ENCODE measurements around the gene FAM72C. TPM values are rescaled to one million over a fixed set of nuclear protein-coding genes. Genes with fewer than 3 reads are reported as not detected.
"Not testable (repeated sequence)": the region's sequence is repeated elsewhere in the genome, so short reads cannot be mapped to it uniquely, and the experiment has no call there.

FAM72C gene
- total RNA-seq, 1 donor: 0.36 TPM

- DNase-seq (ENCODE audit: insufficient read length, low spot score, missing footprints); H3K79me2 ChIP-seq (ENCODE audit: insufficient read depth, low read length); H4K20me1 ChIP-seq (ENCODE audit: insufficient read depth, low read length); H3K36me3 ChIP-seq (ENCODE audit: insufficient read depth, low read length); H3K4me3 ChIP-seq (ENCODE audit: insufficient read depth, low read length); H3K27ac ChIP-seq (ENCODE audit: low read depth, low read length); H3K4me1 ChIP-seq (ENCODE audit: insufficient read depth, low read length); H3K9me3 ChIP-seq (ENCODE audit: low read depth, low read length); H3K4me2 ChIP-seq (ENCODE audit: insufficient read depth, low read length); H3K27me3 ChIP-seq (ENCODE audit: insufficient read depth, low read length); H2AFZ ChIP-seq (ENCODE audit: low read length): not testable (repeated sequence)
These were observed 17.0 kb upstream of the FAM72C start for GRCh38 chr1:143988602-143989426.

- not testable (repeated sequence) for H3K4me1 ChIP-seq (ENCODE audit: insufficient read depth, low read length); H3K9me3 ChIP-seq (ENCODE audit: low read depth, low read length); H3K27me3 ChIP-seq (ENCODE audit: insufficient read depth, low read length); H3K79me2 ChIP-seq (ENCODE audit: insufficient read depth, low read length); H3K27ac ChIP-seq (ENCODE audit: low read depth, low read length); H3K4me3 ChIP-seq (ENCODE audit: insufficient read depth, low read length); H4K20me1 ChIP-seq (ENCODE audit: insufficient read depth, low read length); H2AFZ ChIP-seq (ENCODE audit: low read length); DNase-seq (ENCODE audit: insufficient read length, low spot score, missing footprints); H3K4me2 ChIP-seq (ENCODE audit: insufficient read depth, low read length); H3K36me3 ChIP-seq (ENCODE audit: insufficient read depth, low read length)
These were observed 16.1 kb upstream of the FAM72C start for GRCh38 chr1:143987868-143988267.

GRCh38 chr1:143984721-143985473 is 13.1 kb upstream of the FAM72C start:
- H3K4me1 ChIP-seq (ENCODE audit: insufficient read depth, low read length); H2AFZ ChIP-seq (ENCODE audit: low read length); H3K4me3 ChIP-seq (ENCODE audit: insufficient read depth, low read length); H3K79me2 ChIP-seq (ENCODE audit: insufficient read depth, low read length); H3K36me3 ChIP-seq (ENCODE audit: insufficient read depth, low read length); H4K20me1 ChIP-seq (ENCODE audit: insufficient read depth, low read length); H3K27me3 ChIP-seq (ENCODE audit: insufficient read depth, low read length); H3K27ac ChIP-seq (ENCODE audit: low read depth, low read length); DNase-seq (ENCODE audit: insufficient read length, low spot score, missing footprints); H3K9me3 ChIP-seq (ENCODE audit: low read depth, low read length); H3K4me2 ChIP-seq (ENCODE audit: insufficient read depth, low read length): not testable (repeated sequence)

- H3K9me3 ChIP-seq (ENCODE audit: low read depth, low read length); H3K4me3 ChIP-seq (ENCODE audit: insufficient read depth, low read length); H3K27ac ChIP-seq (ENCODE audit: low read depth, low read length): not testable (repeated sequence)
These were observed 2.6 kb upstream of the FAM72C start for GRCh38 chr1:143974416-143974815.

GRCh38 chr1:143973876-143974414 is 2.2 kb upstream of the FAM72C start:
- H3K27me3 ChIP-seq (ENCODE audit: insufficient read depth, low read length); H3K27ac ChIP-seq (ENCODE audit: low read depth, low read length); H3K4me3 ChIP-seq (ENCODE audit: insufficient read depth, low read length); H3K4me2 ChIP-seq (ENCODE audit: insufficient read depth, low read length); H3K79me2 ChIP-seq (ENCODE audit: insufficient read depth, low read length); H3K4me1 ChIP-seq (ENCODE audit: insufficient read depth, low read length); H3K36me3 ChIP-seq (ENCODE audit: insufficient read depth, low read length); H2AFZ ChIP-seq (ENCODE audit: low read length); DNase-seq (ENCODE audit: insufficient read length, low spot score, missing footprints); H3K9me3 ChIP-seq (ENCODE audit: low read depth, low read length); H4K20me1 ChIP-seq (ENCODE audit: insufficient read depth, low read length): not testable (repeated sequence)

More at GRCh38 chr1:143974416-143974815, 2.6 kb upstream of the FAM72C start:
- not testable (repeated sequence) for H3K79me2 ChIP-seq (ENCODE audit: insufficient read depth, low read length); H3K36me3 ChIP-seq (ENCODE audit: insufficient read depth, low read length); H4K20me1 ChIP-seq (ENCODE audit: insufficient read depth, low read length); H3K4me2 ChIP-seq (ENCODE audit: insufficient read depth, low read length); H2AFZ ChIP-seq (ENCODE audit: low read length); H3K4me1 ChIP-seq (ENCODE audit: insufficient read depth, low read length); DNase-seq (ENCODE audit: insufficient read length, low spot score, missing footprints); H3K27me3 ChIP-seq (ENCODE audit: insufficient read depth, low read length)

GRCh38 chr1:143972753-143973326 is 1.1 kb upstream of the FAM72C start:
- H4K20me1 ChIP-seq (ENCODE audit: insufficient read depth, low read length); H3K27me3 ChIP-seq (ENCODE audit: insufficient read depth, low read length); H3K27ac ChIP-seq (ENCODE audit: low read depth, low read length); H3K79me2 ChIP-seq (ENCODE audit: insufficient read depth, low read length); H3K4me2 ChIP-seq (ENCODE audit: insufficient read depth, low read length); DNase-seq (ENCODE audit: insufficient read length, low spot score, missing footprints); H3K4me1 ChIP-seq (ENCODE audit: insufficient read depth, low read length); H2AFZ ChIP-seq (ENCODE audit: low read length); H3K4me3 ChIP-seq (ENCODE audit: insufficient read depth, low read length); H3K36me3 ChIP-seq (ENCODE audit: insufficient read depth, low read length); H3K9me3 ChIP-seq (ENCODE audit: low read depth, low read length): not testable (repeated sequence)

- not testable (repeated sequence) for H3K4me3 ChIP-seq (ENCODE audit: insufficient read depth, low read length); H3K36me3 ChIP-seq (ENCODE audit: insufficient read depth, low read length); H3K79me2 ChIP-seq (ENCODE audit: insufficient read depth, low read length); DNase-seq (ENCODE audit: insufficient read length, low spot score, missing footprints); H3K27ac ChIP-seq (ENCODE audit: low read depth, low read length); H3K4me2 ChIP-seq (ENCODE audit: insufficient read depth, low read length); H3K9me3 ChIP-seq (ENCODE audit: low read depth, low read length); H3K4me1 ChIP-seq (ENCODE audit: insufficient read depth, low read length); H3K27me3 ChIP-seq (ENCODE audit: insufficient read depth, low read length); H2AFZ ChIP-seq (ENCODE audit: low read length); H4K20me1 ChIP-seq (ENCODE audit: insufficient read depth, low read length)
These were observed 5.9 kb downstream of the FAM72C start for GRCh38 chr1:143965860-143966259.

- DNase-seq (ENCODE audit: insufficient read length, low spot score, missing footprints); H3K9me3 ChIP-seq (ENCODE audit: low read depth, low read length); H3K4me2 ChIP-seq (ENCODE audit: insufficient read depth, low read length); H4K20me1 ChIP-seq (ENCODE audit: insufficient read depth, low read length); H2AFZ ChIP-seq (ENCODE audit: low read length); H3K27ac ChIP-seq (ENCODE audit: low read depth, low read length); H3K79me2 ChIP-seq (ENCODE audit: insufficient read depth, low read length); H3K27me3 ChIP-seq (ENCODE audit: insufficient read depth, low read length); H3K4me1 ChIP-seq (ENCODE audit: insufficient read depth, low read length); H3K4me3 ChIP-seq (ENCODE audit: insufficient read depth, low read length); H3K36me3 ChIP-seq (ENCODE audit: insufficient read depth, low read length): not testable (repeated sequence)
These were observed 7.5 kb downstream of the FAM72C start for GRCh38 chr1:143964294-143964693.

Data from osteoblast (primary cell).